Measurements from ENCODE around the gene CCDC14. TPM values are rescaled to one million over a fixed set of nuclear protein-coding genes. Genes with fewer than 3 reads are reported as not detected.

The CCDC14 gene
- total and polyA plus RNA-seq, 7 experiments from 2014 or later, result 5.3 to 48.1 (median 32.0) TPM

DNA sequence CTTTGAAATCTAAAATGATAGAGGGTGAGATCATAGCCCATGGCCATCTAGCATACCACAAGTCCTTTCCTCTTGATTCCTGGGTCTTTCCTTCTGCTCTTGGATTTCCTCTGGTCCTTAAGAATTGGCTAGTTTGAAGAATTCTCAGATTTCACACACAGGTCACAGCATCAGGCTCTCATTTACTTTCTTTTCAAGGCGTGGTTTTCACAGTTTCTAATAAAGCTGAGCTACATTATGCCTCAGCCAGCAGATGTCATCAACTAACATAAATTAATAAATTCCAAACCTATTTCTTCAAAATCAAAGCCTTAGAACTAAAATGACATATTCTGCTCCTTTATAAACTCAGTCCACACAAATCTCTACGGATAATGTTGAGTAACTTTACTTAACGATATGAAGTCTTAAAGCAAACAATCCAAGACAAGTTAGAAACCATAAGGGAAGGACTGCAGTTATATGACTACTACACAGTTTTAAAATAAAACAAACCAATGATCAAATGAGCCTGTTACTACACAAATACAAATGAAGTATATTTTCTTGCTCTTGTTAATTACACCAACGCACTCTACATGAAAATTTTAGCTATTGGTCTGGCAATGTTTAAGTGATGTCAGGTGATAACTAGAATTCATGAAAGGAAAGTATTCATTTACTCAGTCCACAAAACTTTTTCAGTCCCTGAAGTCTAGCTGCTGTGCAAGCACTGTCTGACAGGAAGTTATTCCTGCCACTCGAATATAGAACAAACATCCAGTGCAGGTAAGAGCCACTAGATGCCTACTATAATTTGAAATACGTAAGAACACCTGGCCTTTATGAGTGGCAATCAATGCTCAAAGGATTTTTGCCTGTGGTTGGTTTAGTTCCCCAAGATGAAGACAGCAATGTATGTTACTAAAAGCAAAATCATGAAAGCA, 9.2 kb downstream of the CCDC14 start:
- no peaks in the 10 kb centered on the region for H3K9me3 Mint-ChIP-seq
- ChIA-PET CTCF (no interaction called here), POLR2A (no interaction called here)
- Histone ChIP-seq H3K9me3 (ENCODE audit: control insufficient read depth in 2 of 3, low read length in 3 of 3) (no peaks in the 10 kb centered on the region), H3K4me1 (ENCODE audit: control insufficient read depth in 2 of 2, insufficient read depth in 2 of 2, low read length in 2 of 2) (no peaks in the 10 kb centered on the region), H3K27me3 (ENCODE audit: control insufficient read depth in 2 of 2, insufficient read depth in 2 of 2, low read length in 2 of 2) (no peaks in the 10 kb centered on the region), H3K36me3 (ENCODE audit: control insufficient read depth in 2 of 3, insufficient read depth in 3 of 3, low read length in 3 of 3) (peaks cover 0 to 26% (median 0%) of the 10 kb centered on the region in 3 experiments), H3K27ac (ENCODE audit: low read depth, low read length) (no peak overlapping the region), H3K4me3 (ENCODE audit: low read length) (no peak overlapping the region)
- peaks cover 0 to 1% (median 0%) of the 10 kb centered on the region in 7 donors for H3K4me1 Mint-ChIP-seq
- intact Hi-C loops (cut with micrococcal nuclease), result no loop called here
- no peak for DNase-seq
- no peak overlapping the region for H3K4me3 Mint-ChIP-seq
- peaks cover 0 to 53% (median 23%) of the 10 kb centered on the region in 5 donors for H3K36me3 Mint-ChIP-seq
- no peak overlapping the region for H3K27ac Mint-ChIP-seq
- no peaks in the 10 kb centered on the region for H3K27me3 Mint-ChIP-seq
- ATAC-seq, result no peak

DNA sequence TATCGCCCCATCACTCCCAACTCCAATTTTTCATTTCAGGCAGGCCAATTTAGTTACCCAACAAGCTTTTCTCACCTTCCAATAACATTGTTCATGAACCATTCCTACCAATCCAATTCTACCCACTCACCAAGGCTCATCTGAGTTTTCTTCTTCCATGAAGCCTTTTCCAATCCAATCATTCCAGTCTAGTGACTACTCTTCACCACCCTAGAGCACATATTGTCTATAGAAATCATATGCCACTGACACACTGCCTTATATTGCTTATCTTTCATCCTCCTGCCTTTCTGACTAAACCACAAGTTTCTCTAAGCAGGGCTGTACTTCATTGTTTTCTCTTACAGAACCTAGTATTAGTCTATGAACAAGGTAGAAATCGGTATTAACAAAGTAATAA, 11.4 kb downstream of the CCDC14 start:
- Histone ChIP-seq H3K36me3 (ENCODE audit: control insufficient read depth in 2 of 3, insufficient read depth in 3 of 3, low read length in 3 of 3) (peaks cover 0 to 29% (median 0%) of the 10 kb centered on the region in 3 experiments), H3K4me1 (ENCODE audit: control insufficient read depth in 2 of 2, insufficient read depth in 2 of 2, low read length in 2 of 2) (no peaks in the 10 kb centered on the region), H3K4me3 (ENCODE audit: low read length) (no peak overlapping the region), H3K27ac (ENCODE audit: low read depth, low read length) (no peak overlapping the region), H3K9me3 (ENCODE audit: control insufficient read depth in 2 of 3, low read length in 3 of 3) (no peaks in the 10 kb centered on the region), H3K27me3 (ENCODE audit: control insufficient read depth in 2 of 2, insufficient read depth in 2 of 2, low read length in 2 of 2) (no peaks in the 10 kb centered on the region)
- no peaks in the 10 kb centered on the region for H3K9me3 Mint-ChIP-seq
- peaks cover under 1 to 61% (median 21%) of the 10 kb centered on the region in 5 donors for H3K36me3 Mint-ChIP-seq
- DNase-seq, result no peak
- intact Hi-C loops (cut with micrococcal nuclease), result loop anchor here in 1 of 2 donors (10.0 kb wide), 1 partner anchor 605 kb away; no protein-coding TSS in a partner anchor
- no peaks in the 10 kb centered on the region for H3K27me3 Mint-ChIP-seq
- no peak overlapping the region for H3K4me3 Mint-ChIP-seq
- H3K27ac Mint-ChIP-seq, result no peak overlapping the region
- no peak for ATAC-seq
- POLR2A ChIA-PET, result no interaction called here
- H3K4me1 Mint-ChIP-seq, result peaks cover 0 to 1% (median 0%) of the 10 kb centered on the region in 7 donors
- CTCF ChIA-PET, result no interaction called here

DNA sequence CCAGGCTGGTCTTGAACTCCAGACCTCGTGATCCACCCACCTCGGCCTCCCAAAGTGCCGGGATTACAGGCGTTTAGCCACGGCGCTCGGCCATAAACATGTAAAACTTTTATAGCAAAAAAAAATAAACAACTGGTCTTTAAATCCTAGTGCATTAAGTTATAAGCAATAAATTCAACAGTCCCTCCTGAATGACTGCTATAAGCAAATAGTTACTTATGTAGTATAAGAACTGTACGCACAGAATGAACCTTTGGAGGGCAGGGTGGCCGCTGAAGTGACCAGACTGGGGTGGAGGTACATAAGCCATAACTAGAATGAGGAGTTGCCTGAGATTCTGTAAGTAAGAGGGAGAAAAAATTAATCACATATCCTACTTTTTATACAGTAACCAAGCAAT, 12.6 kb downstream of the CCDC14 start:
- H3K27me3 ChIP-seq (ENCODE audit: control insufficient read depth in 2 of 2, insufficient read depth in 2 of 2, low read length in 2 of 2), result no peaks in the 10 kb centered on the region
- H3K9me3 ChIP-seq (ENCODE audit: control insufficient read depth in 2 of 3, low read length in 3 of 3), result no peaks in the 10 kb centered on the region
- no peaks in the 10 kb centered on the region for H3K9me3 Mint-ChIP-seq
- H3K27me3 Mint-ChIP-seq, result no peaks in the 10 kb centered on the region
- no peaks in the 10 kb centered on the region for H3K4me1 ChIP-seq (ENCODE audit: control insufficient read depth in 2 of 2, insufficient read depth in 2 of 2, low read length in 2 of 2)
- CTCF ChIA-PET, result no interaction called here
- peak overlapping the region in 1 of 10 donors; percentile 21 for H3K4me3 Mint-ChIP-seq
- no peak overlapping the region for H3K27ac Mint-ChIP-seq
- DNase-seq, result no peak
- peaks cover 9 to 68% (median 28%) of the 10 kb centered on the region in 5 donors for H3K36me3 Mint-ChIP-seq
- no peak for ATAC-seq
- intact Hi-C loops (cut with micrococcal nuclease), result loop anchor here in 1 of 2 donors (10.0 kb wide), 1 partner anchor 606 kb away; no protein-coding TSS in a partner anchor
- peaks cover 0 to 1% (median 0%) of the 10 kb centered on the region in 7 donors for H3K4me1 Mint-ChIP-seq
- H3K4me3 ChIP-seq (ENCODE audit: low read length), result no peak overlapping the region
- H3K27ac ChIP-seq (ENCODE audit: low read depth, low read length), result no peak overlapping the region
- POLR2A ChIA-PET, result interaction anchor here (0.7 kb wide), 1 partner anchor 1821 kb away, joined by 4 read pairs; no protein-coding TSS in a partner anchor
- H3K36me3 ChIP-seq (ENCODE audit: control insufficient read depth in 2 of 3, insufficient read depth in 3 of 3, low read length in 3 of 3), result peaks cover 0 to 32% (median 0%) of the 10 kb centered on the region in 3 experiments

DNA sequence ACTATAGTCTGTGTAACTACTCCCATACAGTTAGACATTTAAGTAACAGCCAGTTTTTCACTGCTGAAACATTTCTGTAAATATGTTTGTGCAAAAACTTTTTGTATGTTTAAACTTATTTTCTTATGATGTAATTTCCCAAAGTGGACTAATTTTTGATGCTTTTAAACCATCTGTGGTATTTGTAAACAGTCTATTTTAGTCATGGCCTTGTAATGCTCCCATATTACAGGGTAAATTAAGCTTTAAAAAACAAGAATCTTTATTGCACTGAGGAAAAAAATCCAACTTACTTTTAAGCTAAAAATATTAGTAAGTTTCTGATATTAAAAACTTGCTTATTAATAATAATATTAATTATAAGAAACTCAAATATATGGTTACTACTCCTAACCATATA, 13.5 kb downstream of the CCDC14 start:
- ChIA-PET CTCF (no interaction called here), POLR2A (no interaction called here)
- H3K27ac ChIP-seq (ENCODE audit: low read depth, low read length), result no peak overlapping the region
- no peaks in the 10 kb centered on the region for H3K27me3 ChIP-seq (ENCODE audit: control insufficient read depth in 2 of 2, insufficient read depth in 2 of 2, low read length in 2 of 2)
- no peak overlapping the region for H3K4me3 ChIP-seq (ENCODE audit: low read length)
- DNase-seq (no peak), ATAC-seq (no peak)
- Mint-ChIP-seq H3K36me3 (peaks cover 9 to 63% (median 31%) of the 10 kb centered on the region in 5 donors), H3K27me3 (no peaks in the 10 kb centered on the region), H3K9me3 (no peaks in the 10 kb centered on the region), H3K4me3 (no peak overlapping the region), H3K27ac (no peak overlapping the region), H3K4me1 (peaks cover 0 to 1% (median 0%) of the 10 kb centered on the region in 7 donors)
- H3K36me3 ChIP-seq (ENCODE audit: control insufficient read depth in 2 of 3, insufficient read depth in 3 of 3, low read length in 3 of 3), result peaks cover 0 to 26% (median 0%) of the 10 kb centered on the region in 3 experiments
- no peaks in the 10 kb centered on the region for H3K4me1 ChIP-seq (ENCODE audit: control insufficient read depth in 2 of 2, insufficient read depth in 2 of 2, low read length in 2 of 2)
- H3K9me3 ChIP-seq (ENCODE audit: control insufficient read depth in 2 of 3, low read length in 3 of 3), result no peaks in the 10 kb centered on the region
- intact Hi-C loops (cut with micrococcal nuclease), result loop anchor here in 1 of 2 donors (10.0 kb wide), 1 partner anchor 607 kb away; no protein-coding TSS in a partner anchor

DNA sequence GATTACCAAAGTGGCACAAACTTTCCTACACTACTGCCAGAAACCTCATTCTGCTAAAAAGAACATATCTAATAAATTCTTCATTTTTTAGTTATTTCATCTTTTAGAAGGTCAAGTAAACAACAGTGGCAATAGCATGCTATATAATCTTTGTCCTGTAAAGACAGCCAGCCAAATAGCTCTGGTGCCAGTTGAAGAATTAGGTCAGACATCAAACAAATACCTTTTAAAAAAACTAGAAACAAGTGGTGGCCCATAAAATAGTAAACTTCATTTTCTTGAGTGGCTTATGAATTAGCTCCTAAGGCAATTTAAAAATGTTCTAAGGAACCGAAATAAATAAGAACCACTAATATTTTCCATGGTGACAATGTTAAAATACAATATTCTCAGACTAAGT, 19.5 kb downstream of the CCDC14 start:
- Mint-ChIP-seq H3K27me3 (no peaks in the 10 kb centered on the region), H3K4me1 (no peaks in the 10 kb centered on the region), H3K9me3 (no peaks in the 10 kb centered on the region), H3K4me3 (no peak overlapping the region), H3K27ac (no peak overlapping the region), H3K36me3 (peaks cover 10 to 45% (median 29%) of the 10 kb centered on the region in 5 donors)
- DNase-seq, result no peak
- H3K27me3 ChIP-seq (ENCODE audit: control insufficient read depth in 2 of 2, insufficient read depth in 2 of 2, low read length in 2 of 2), result no peaks in the 10 kb centered on the region
- ChIA-PET POLR2A (no interaction called here), CTCF (interaction anchor here (0.6 kb wide), 1 partner anchor 664 kb away, joined by 3 read pairs; no protein-coding TSS in a partner anchor)
- no peak for ATAC-seq
- H3K9me3 ChIP-seq (ENCODE audit: control insufficient read depth in 2 of 3, low read length in 3 of 3), result no peaks in the 10 kb centered on the region
- H3K36me3 ChIP-seq (ENCODE audit: control insufficient read depth in 2 of 3, insufficient read depth in 3 of 3, low read length in 3 of 3), result peaks cover 0 to 13% (median 0%) of the 10 kb centered on the region in 3 experiments
- H3K27ac ChIP-seq (ENCODE audit: low read depth, low read length), result no peak overlapping the region
- intact Hi-C loops (cut with micrococcal nuclease), result loop anchor here in 1 of 2 donors (5.0 to 10.0 kb wide), 2 partner anchors 41 to 613 kb away; no protein-coding TSS in a partner anchor
- no peak overlapping the region for H3K4me3 ChIP-seq (ENCODE audit: low read length)
- H3K4me1 ChIP-seq (ENCODE audit: control insufficient read depth in 2 of 2, insufficient read depth in 2 of 2, low read length in 2 of 2), result no peaks in the 10 kb centered on the region

DNA sequence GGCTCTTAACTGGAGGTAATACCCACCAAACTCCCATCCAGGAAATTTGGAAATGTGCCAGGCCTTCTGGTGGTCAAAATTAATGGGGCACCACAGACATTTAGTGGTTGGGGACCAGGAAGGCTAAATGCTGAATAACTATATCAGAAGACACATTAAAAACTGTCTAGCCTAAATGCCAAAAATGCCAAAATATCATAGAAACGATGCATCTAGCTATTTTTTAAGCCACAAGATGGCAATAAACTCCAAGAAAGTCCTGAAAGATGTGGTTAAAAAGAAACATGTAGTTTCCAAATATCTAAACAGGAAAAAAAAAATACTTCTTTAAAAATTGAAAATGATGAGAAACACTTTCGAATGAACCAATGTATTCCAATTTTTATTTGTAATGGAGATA, 19.9 kb downstream of the CCDC14 start:
- no peaks in the 10 kb centered on the region for H3K4me1 Mint-ChIP-seq
- intact Hi-C loops (cut with micrococcal nuclease), result loop anchor here in 1 of 2 donors (5.0 to 10.0 kb wide), 2 partner anchors 41 to 614 kb away; no protein-coding TSS in a partner anchor
- ChIA-PET CTCF (interaction anchor here (0.6 to 0.9 kb wide), 2 partner anchors 37 to 664 kb away, joined by 3 read pairs; no protein-coding TSS in a partner anchor), POLR2A (no interaction called here)
- no peaks in the 10 kb centered on the region for H3K9me3 Mint-ChIP-seq
- no peaks in the 10 kb centered on the region for H3K27me3 Mint-ChIP-seq
- ATAC-seq (no peak), DNase-seq (no peak)
- H3K27ac ChIP-seq (ENCODE audit: low read depth, low read length), result no peak overlapping the region
- peaks cover 12 to 45% (median 27%) of the 10 kb centered on the region in 5 donors for H3K36me3 Mint-ChIP-seq
- no peaks in the 10 kb centered on the region for H3K4me1 ChIP-seq (ENCODE audit: control insufficient read depth in 2 of 2, insufficient read depth in 2 of 2, low read length in 2 of 2)
- H3K4me3 ChIP-seq (ENCODE audit: low read length), result no peak overlapping the region
- H3K27ac Mint-ChIP-seq, result no peak overlapping the region
- no peak overlapping the region for H3K4me3 Mint-ChIP-seq
- H3K36me3 ChIP-seq (ENCODE audit: control insufficient read depth in 2 of 3, insufficient read depth in 3 of 3, low read length in 3 of 3), result peaks cover 0 to 13% (median 0%) of the 10 kb centered on the region in 3 experiments
- H3K27me3 ChIP-seq (ENCODE audit: control insufficient read depth in 2 of 2, insufficient read depth in 2 of 2, low read length in 2 of 2), result no peaks in the 10 kb centered on the region
- H3K9me3 ChIP-seq (ENCODE audit: control insufficient read depth in 2 of 3, low read length in 3 of 3), result no peaks in the 10 kb centered on the region

Measured in naive thymus-derived CD4-positive, alpha-beta T cell (primary cell).